ENCODE results near the gene RPS18.

DNA sequence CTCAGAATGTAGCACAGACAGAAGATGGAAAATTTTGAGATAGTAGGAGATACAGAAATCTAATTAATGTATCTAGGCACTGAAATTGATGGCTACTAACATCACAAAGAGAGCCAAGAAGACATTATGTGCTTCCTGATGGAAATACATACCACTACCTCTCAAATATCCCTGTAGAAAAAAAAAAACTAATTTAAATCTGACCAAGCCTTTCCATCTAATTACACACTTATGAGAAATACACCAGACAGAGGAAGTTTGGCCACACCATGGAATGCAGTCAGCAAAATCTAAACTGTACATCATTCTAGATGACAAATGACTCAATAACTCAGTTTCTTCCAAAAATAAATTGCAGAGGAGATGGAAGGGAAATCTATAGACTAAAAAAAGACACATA, 19.1 kb upstream of the RPS18 start:
- TF ChIP-seq, protein P1, sequence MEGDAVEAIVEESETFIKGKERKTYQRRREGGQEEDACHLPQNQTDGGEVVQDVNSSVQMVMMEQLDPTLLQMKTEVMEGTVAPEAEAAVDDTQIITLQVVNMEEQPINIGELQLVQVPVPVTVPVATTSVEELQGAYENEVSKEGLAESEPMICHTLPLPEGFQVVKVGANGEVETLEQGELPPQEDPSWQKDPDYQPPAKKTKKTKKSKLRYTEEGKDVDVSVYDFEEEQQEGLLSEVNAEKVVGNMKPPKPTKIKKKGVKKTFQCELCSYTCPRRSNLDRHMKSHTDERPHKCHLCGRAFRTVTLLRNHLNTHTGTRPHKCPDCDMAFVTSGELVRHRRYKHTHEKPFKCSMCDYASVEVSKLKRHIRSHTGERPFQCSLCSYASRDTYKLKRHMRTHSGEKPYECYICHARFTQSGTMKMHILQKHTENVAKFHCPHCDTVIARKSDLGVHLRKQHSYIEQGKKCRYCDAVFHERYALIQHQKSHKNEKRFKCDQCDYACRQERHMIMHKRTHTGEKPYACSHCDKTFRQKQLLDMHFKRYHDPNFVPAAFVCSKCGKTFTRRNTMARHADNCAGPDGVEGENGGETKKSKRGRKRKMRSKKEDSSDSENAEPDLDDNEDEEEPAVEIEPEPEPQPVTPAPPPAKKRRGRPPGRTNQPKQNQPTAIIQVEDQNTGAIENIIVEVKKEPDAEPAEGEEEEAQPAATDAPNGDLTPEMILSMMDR (conservative IDR thresholded peaks at IDR 0.05; ENCODE audit: low read length) = no peak
- no peak for TF ChIP-seq EZH2phosphoT487 (IDR thresholded peaks at IDR 0.05; ENCODE audit: borderline replicate concordance, low read depth, low read length)
